CD14-positive monocyte (primary cell): ENCODE data around the gene BRAF. TPM values are rescaled to one million over a fixed set of nuclear protein-coding genes. Genes with fewer than 3 reads are reported as not detected.

Experiments used
- DNase-seq, 3 donors: peaks; one replicate each; pipeline ENCODE4 v3.0.0-alpha.2; 2011 to 2022
- H2AFZ ChIP-seq: 2 replicates; pipeline ENCODE4 v1.6.0; 2012; ENCODE audit warnings: mild to moderate bottlenecking, low read depth, low read length, inconsistent platforms; ENCODE audit not compliant: insufficient read depth, poor library complexity, severe bottlenecking
- H3K27ac ChIP-seq, 2 donors: 1 replicate in 1 of 2; 2 replicates in 1 of 2; pipeline ENCODE4 v1.5.1; 2012 to 2013; ENCODE audit warnings: low read length in 2 of 2, control low read depth in 1 of 2, inconsistent platforms in 1 of 2, low read depth in 1 of 2, mild to moderate bottlenecking in 1 of 2
- H3K27me3 ChIP-seq, 2 donors: one replicate each; pipeline versions ENCODE4 v1.6.0 to v1.6.1; 2011 to 2013; ENCODE audit warnings: low read length in 2 of 2; ENCODE audit not compliant: control insufficient read depth in 2 of 2, insufficient read depth in 2 of 2
- H3K36me3 ChIP-seq, 2 donors: replicated peaks in 1 of 2; 1 replicate in 1 of 2; 2 replicates in 1 of 2; pipeline versions ENCODE4 v1.5.1 to v1.6.1; 2012 to 2013; ENCODE audit warnings: low read length in 2 of 2, control low read depth in 1 of 2, inconsistent platforms in 1 of 2, mild to moderate bottlenecking in 1 of 2; ENCODE audit not compliant: insufficient read depth in 2 of 2, control insufficient read depth in 1 of 2
- H3K4me1 ChIP-seq, 2 donors: 1 replicate in 1 of 2; 2 replicates in 1 of 2; pipeline versions ENCODE4 v1.5.1 to v1.6.1; 2012 to 2013; ENCODE audit warnings: low read length in 2 of 2, control low read depth in 1 of 2, inconsistent platforms in 1 of 2, mild to moderate bottlenecking in 1 of 2, moderate library complexity in 1 of 2; ENCODE audit not compliant: insufficient read depth in 2 of 2, control insufficient read depth in 1 of 2
- H3K4me2 ChIP-seq: replicated peaks from 2 replicates; pipeline ENCODE3; 2012; ENCODE audit warnings: low read length, moderate library complexity, mild to moderate bottlenecking; ENCODE audit not compliant: poor library complexity, severe bottlenecking; ENCODE audit errors: extremely low read depth
- H3K4me3 ChIP-seq, 3 experiments: fragments of 200-600 bp in 1 of 3; sonication (generic) in 1 of 3; replicated peaks in 1 of 3; 1 replicate in 2 of 3; 2 replicates in 1 of 3; pipeline ENCODE4 v1.5.1; 2011 to 2013; ENCODE audit warnings: low read length in 3 of 3, mild to moderate bottlenecking in 3 of 3, control low read depth in 2 of 3, low read depth in 2 of 3, inconsistent platforms in 1 of 3, moderate library complexity in 1 of 3
- H3K79me2 ChIP-seq: 2 replicates; pipeline ENCODE4 v1.6.0; 2012; ENCODE audit warnings: mild to moderate bottlenecking, control low read depth, inconsistent platforms, low read length, moderate library complexity; ENCODE audit not compliant: insufficient read depth
- H3K9ac ChIP-seq: 2 replicates; pipeline ENCODE4 v1.6.0; 2017; ENCODE audit warnings: low read length, mild to moderate bottlenecking; ENCODE audit not compliant: insufficient read depth, poor library complexity, severe bottlenecking
- H3K9me3 ChIP-seq, 2 donors: replicated peaks in 1 of 2; 1 replicate in 1 of 2; 2 replicates in 1 of 2; pipeline versions ENCODE4 v1.5.1 to v1.6.1; 2012 to 2013; ENCODE audit warnings: low read length in 2 of 2, control low read depth in 1 of 2; ENCODE audit not compliant: control insufficient read depth in 1 of 2, insufficient read depth in 1 of 2
- H4K20me1 ChIP-seq: 2 replicates; pipeline ENCODE4 v1.6.0; 2012; ENCODE audit warnings: mild to moderate bottlenecking, low read length, control low read depth, moderate library complexity; ENCODE audit not compliant: insufficient read depth
- H3K27ac Mint-ChIP-seq, 7 donors: one replicate each; pipeline ENCODE4 v1.8.0; 2020; ENCODE audit warnings: mild to moderate bottlenecking in 7 of 7, mixed read lengths in 7 of 7, moderate library complexity in 6 of 7, inconsistent platforms in 2 of 7
- H3K27me3 Mint-ChIP-seq, 3 donors: one replicate each; pipeline ENCODE4 v1.8.0; 2021 to 2022; ENCODE audit warnings: low read depth in 3 of 3, mild to moderate bottlenecking in 3 of 3, mixed read lengths in 3 of 3, moderate library complexity in 3 of 3, inconsistent platforms in 1 of 3
- H3K36me3 Mint-ChIP-seq, 2 donors: one replicate each; pipeline ENCODE4 v1.8.0; 2020; ENCODE audit warnings: mixed read lengths in 2 of 2, inconsistent platforms in 1 of 2, mild to moderate bottlenecking in 1 of 2
- H3K4me1 Mint-ChIP-seq: one replicate; pipeline ENCODE4 v1.8.0; 2020; ENCODE audit warnings: mild to moderate bottlenecking, mixed read lengths
- H3K4me3 Mint-ChIP-seq, 2 donors: one replicate each; pipeline ENCODE4 v1.8.0; 2020; ENCODE audit warnings: mild to moderate bottlenecking in 2 of 2, mixed read lengths in 2 of 2, moderate library complexity in 1 of 2
- H3K9me3 Mint-ChIP-seq, 7 donors: one replicate each; pipeline ENCODE4 v1.8.0; 2020 to 2022; ENCODE audit warnings: mixed read lengths in 7 of 7, mild to moderate bottlenecking in 6 of 7, moderate library complexity in 6 of 7, inconsistent platforms in 2 of 7
- WGBS: methylation state at CpG from one replicate; pipeline ENCODE4 v1.1.5; 2013; ENCODE audit warnings: missing lambda C conversion rate; ENCODE audit not compliant: insufficient coverage; 5-methylcytosine and 5-hydroxymethylcytosine counted together
- intact Hi-C, 2 donors: fragments of 100-400 bp; cut with micrococcal nuclease; formaldehyde crosslinking; loops; one replicate each; pipeline versions ENCODE4 v1.15.0 to v1.15.1; 2023
- polyA plus RNA-seq, 3 donors: library from polyadenylated mRNA; depleted of rRNA in 1 of 3; unstranded in 2 of 3; stranded (reverse) in 1 of 3; fragments of 300-500 nt in 2 of 3; fragments of >200 nt in 1 of 3; fragmentation: Illumina TruSeq in 2 of 3; gene quantifications; 1 replicate in 2 of 3; 2 replicates in 1 of 3; pipeline ENCODE4 v1.2.3, GENCODE V29; 2012 to 2021
- TF ChIP-seq, protein P1 (sequence below): fragments of 200-600 bp; IDR thresholded peaks from one replicate; pipeline ENCODE4 v1.8.0; 2022; ENCODE audit warnings: antibody characterized with exemption, mild to moderate bottlenecking

The BRAF gene
- polyA plus RNA-seq, 3 donors, result 3.8 to 10.0 (median 5.6) TPM

DNA sequence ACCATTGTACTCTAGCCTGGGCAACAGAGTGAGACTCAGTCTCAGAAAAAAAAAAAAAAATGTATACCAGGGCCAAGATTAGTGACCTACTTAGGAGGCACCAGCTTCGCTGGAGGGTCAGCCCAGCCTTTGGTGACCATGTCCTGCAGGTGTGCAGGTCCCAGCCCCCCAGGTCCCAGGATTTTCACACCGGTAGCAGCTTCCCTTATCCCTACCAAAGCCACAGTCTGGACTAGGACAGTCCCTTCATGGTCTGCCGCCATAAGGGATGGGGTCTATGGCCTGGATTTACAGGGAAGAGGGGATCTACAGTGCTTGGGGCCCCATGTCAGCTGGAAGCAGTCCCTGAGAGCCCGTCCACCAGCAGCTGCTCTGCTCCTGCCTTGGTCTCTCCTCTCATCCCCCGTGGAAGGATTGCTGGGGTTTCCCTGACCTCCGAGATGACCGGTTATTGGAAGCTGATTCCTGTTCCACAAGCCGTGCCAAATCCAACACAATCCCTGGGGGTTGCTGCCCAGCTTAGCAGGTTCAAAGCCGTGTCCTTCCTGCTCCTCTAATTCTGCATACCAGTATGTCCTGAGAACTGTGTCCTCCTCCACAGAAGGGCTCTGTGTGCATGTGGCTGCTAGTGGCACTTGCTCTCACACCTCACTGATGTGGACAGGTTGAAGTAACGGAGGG, 239.2 kb downstream of the BRAF start:
- Histone ChIP-seq H3K9me3 (no peaks in the 10 kb centered on the region), H2AFZ (no peak overlapping the region), H3K36me3 (peaks cover 57 to 86% of the 10 kb centered on the region in 2 donors), H3K27ac (no peak overlapping the region), H3K27me3 (no peaks in the 10 kb centered on the region), H4K20me1 (no peaks in the 10 kb centered on the region), H3K9ac (no peak overlapping the region), H3K79me2 (no peaks in the 10 kb centered on the region), H3K4me3 (no peak overlapping the region), H3K4me2 (no peak overlapping the region), H3K4me1 (no peaks in the 10 kb centered on the region)
- Mint-ChIP-seq H3K4me1 (no peaks in the 10 kb centered on the region), H3K9me3 (peaks cover 0 to 2% (median 0%) of the 10 kb centered on the region in 7 donors), H3K27ac (peak overlapping the region in 1 of 7 donors; percentile 4), H3K27me3 (no peaks in the 10 kb centered on the region), H3K4me3 (no peak overlapping the region), H3K36me3 (peaks cover 60 to 92% of the 10 kb centered on the region in 2 donors)
- DNase-seq, result no peak
- intact Hi-C loops, result no loop called here
- WGBS, result 94% methylated on average over 6 of the region's 10 CpGs
- TF ChIP-seq, protein P1, sequence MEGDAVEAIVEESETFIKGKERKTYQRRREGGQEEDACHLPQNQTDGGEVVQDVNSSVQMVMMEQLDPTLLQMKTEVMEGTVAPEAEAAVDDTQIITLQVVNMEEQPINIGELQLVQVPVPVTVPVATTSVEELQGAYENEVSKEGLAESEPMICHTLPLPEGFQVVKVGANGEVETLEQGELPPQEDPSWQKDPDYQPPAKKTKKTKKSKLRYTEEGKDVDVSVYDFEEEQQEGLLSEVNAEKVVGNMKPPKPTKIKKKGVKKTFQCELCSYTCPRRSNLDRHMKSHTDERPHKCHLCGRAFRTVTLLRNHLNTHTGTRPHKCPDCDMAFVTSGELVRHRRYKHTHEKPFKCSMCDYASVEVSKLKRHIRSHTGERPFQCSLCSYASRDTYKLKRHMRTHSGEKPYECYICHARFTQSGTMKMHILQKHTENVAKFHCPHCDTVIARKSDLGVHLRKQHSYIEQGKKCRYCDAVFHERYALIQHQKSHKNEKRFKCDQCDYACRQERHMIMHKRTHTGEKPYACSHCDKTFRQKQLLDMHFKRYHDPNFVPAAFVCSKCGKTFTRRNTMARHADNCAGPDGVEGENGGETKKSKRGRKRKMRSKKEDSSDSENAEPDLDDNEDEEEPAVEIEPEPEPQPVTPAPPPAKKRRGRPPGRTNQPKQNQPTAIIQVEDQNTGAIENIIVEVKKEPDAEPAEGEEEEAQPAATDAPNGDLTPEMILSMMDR, result no peak

DNA sequence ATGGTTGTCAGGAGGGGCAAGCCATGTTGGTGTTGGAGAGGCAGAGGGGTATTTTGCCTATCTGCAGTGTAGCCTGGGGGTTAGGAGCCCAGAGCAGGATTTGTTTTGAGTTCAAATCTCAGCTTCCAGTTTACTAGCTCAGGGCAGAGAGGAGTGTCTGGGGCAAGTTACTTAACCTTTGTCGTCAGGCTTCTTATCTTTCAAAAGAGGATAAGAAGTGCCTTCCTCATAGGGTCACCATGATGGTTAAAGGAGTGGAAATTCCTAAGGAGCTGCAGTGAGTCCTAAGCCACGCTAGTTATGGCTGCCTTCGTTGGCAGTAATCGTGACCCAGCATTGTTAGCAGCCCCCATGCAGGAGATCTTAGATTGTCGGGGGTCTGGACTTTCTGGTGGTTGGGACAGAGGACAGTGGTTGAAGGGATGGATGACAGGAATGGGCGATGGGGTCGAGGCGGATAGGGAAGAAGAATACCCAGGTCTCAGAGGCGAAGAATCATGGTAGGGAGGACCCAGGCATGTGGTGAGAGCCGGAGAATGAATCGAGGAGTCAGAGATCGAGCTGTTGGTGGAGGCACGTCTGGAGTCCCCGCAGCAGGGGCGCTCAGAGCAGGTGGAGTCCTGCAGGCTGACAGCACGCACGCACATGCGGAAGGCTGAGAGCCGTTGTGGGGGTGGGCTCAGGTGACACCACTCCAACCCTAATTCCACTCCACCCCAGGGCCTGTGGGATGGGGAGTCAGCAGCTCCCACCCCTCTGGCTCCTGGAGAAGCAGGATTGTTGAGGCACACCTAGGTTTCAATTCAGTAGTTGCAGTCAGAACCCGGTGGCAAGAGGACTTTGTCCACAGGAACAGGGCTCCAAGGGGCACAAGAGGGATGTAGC, 240.4 kb downstream of the BRAF start:
- Histone ChIP-seq H3K9me3 (no peaks in the 10 kb centered on the region), H3K36me3 (peaks cover 58 to 88% of the 10 kb centered on the region in 2 donors), H4K20me1 (no peaks in the 10 kb centered on the region), H3K9ac (no peak overlapping the region), H3K27ac (no peak overlapping the region), H3K4me2 (no peak overlapping the region), H3K79me2 (no peaks in the 10 kb centered on the region), H3K4me3 (no peak overlapping the region), H2AFZ (no peak overlapping the region), H3K27me3 (no peaks in the 10 kb centered on the region), H3K4me1 (no peaks in the 10 kb centered on the region)
- DNase-seq, result no peak
- no peaks in the 10 kb centered on the region for H3K27me3 Mint-ChIP-seq
- H3K27ac Mint-ChIP-seq, result peak overlapping the region in 3 of 7 donors; percentile 25 to 30 (median 28)
- H3K4me3 Mint-ChIP-seq, result no peak overlapping the region
- TF ChIP-seq, protein P1, result no peak
- no peaks in the 10 kb centered on the region for H3K4me1 Mint-ChIP-seq
- WGBS, result 98% methylated on average over 14 of the region's 20 CpGs
- H3K36me3 Mint-ChIP-seq, result peaks cover 62 to 92% of the 10 kb centered on the region in 2 donors
- peaks cover 0 to 2% (median 0%) of the 10 kb centered on the region in 7 donors for H3K9me3 Mint-ChIP-seq
- intact Hi-C loops, result no loop called here
